ENCODE measurements around the gene IFT88.

DNA sequence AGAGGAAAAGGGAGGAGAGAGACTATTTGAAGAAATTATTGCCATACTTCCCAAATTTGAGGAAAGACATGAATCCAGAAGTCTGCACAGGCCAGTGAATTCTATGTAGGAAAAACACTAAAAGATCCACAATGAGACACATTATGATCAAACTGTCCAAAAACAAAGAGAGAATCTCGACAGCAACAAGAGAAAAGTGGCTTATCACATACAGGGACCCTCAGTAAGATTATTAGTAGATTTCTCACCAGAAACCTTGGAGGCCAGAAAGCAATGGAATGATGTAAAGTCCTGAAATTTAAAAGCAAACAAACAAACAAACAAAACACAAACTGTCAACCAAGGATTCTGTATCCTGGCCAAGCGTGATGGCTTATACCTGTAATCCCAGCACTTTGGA is 80.8 kb downstream of the IFT88 start:
- TF ChIP-seq POLR2A (IDR thresholded peaks at IDR 0.05) = no peak
- TF ChIP-seq POLR2AphosphoS5 (IDR thresholded peaks at IDR 0.05) = no peak
